Stimulated activated CD4-positive, alpha-beta T cell treated with anti-CD3 and anti-CD28 coated beads, Interleukin-15, amount 100 ng/mL, for 1 hour (primary cell): ENCODE results near the gene NTN1.

ENCODE experiments used
- DNase-seq, 2 donors: peaks; one replicate each; pipeline ENCODE4 v3.0.0-alpha.2; 2020; ENCODE audit warnings: low read depth in 1 of 2, low spot score in 1 of 2

NTN1 gene

DNA sequence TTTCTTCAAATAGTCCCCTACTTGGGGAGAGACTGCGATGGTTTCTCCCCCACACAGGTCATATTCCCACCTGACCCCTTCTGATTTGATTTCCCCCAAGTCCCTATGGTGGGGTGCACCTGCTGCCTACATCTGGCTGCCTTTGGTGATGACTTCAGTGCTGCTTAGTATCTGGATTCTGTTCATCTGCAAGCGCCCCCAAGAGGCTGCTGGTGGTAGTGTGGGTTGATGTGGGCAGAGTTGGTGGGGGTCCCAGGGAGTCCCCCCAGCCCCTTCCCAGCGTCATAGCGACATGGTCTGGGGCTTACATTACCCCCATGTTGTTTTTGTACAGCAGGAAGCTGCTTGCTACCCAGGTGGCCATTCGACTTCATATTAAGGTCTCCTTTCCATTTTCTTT is 99.2 kb downstream of the NTN1 start:
- no peak for DNase-seq

GRCh38 chr17:9121186-9121820 is 100.0 kb downstream of the NTN1 start:
- no peak for DNase-seq

DNA sequence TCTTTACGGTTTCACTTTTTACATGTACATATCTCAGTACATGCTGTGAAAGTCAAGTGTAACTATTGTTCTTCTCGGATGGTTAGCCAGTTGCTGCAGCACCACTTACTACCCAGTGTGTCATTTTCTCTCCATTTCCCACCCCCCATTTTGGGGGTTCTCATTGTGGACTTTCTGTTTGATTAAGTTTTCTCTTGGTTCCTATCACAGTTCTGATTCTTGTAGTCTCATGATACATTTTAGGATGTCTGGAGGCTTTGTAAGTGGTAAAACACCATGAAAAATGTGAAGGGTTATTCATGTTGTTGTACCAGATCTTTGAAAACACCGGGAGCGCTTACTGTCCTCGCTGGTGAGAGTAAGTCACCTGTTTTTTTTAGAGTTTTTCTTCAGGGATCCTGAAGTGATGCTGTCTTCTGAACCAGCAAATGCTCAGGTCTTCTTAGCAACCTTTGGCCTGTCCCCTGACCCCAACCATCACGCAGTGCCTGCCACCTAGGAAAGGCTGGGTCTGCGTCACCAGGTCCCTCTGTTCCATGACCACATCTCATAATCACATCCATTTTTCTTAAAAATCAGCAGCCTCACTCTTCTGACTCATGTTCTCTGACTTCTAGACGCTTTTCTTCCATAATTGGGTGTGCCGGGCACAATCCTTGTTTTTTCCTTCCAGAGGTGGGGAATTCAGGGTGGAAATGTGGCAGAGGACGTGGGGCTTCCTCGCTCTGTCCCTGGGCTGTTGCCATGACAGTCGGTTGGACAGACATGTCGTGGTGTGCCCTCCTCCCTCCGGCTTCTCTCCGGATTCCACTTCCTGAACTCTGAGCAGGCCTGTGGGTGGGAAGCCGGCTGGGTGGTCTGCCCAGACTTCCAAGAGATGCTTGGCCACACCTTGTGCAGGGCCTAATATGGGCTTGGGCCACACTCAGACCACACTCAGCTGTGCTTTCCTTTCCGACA is 102.6 kb downstream of the NTN1 start:
- no peak for DNase-seq

GRCh38 chr17:9124554-9124935 is 103.2 kb downstream of the NTN1 start:
- no peak for DNase-seq

GRCh38 chr17:9125722-9126121 is 104.4 kb downstream of the NTN1 start:
- DNase-seq = no peak

- no peak for DNase-seq
Measured at GRCh38 chr17:9127340-9127739, 106.0 kb downstream of the NTN1 start.

- DNase-seq = no peak
Measured at GRCh38 chr17:9131371-9131770, 110.1 kb downstream of the NTN1 start.

DNA sequence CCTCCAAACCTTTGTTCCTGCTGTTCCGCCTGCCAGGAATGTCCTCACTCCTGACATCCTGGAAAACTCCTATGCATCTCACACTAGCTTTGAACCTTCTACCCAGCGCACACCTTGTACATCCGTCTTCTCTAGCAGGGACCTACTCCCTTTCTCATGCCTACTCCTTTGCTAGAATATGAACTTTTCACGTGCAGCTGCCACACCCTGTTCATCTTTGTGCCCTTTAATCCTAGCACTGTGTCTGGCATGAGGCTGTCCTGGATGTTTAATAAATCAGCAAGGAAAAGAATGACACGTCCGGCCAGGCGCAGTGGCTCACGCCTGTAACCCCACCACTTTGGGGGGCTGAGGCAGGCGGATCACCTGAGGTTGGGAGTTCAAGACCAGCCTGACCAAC is 111.0 kb downstream of the NTN1 start:
- DNase-seq = no peak

DNA sequence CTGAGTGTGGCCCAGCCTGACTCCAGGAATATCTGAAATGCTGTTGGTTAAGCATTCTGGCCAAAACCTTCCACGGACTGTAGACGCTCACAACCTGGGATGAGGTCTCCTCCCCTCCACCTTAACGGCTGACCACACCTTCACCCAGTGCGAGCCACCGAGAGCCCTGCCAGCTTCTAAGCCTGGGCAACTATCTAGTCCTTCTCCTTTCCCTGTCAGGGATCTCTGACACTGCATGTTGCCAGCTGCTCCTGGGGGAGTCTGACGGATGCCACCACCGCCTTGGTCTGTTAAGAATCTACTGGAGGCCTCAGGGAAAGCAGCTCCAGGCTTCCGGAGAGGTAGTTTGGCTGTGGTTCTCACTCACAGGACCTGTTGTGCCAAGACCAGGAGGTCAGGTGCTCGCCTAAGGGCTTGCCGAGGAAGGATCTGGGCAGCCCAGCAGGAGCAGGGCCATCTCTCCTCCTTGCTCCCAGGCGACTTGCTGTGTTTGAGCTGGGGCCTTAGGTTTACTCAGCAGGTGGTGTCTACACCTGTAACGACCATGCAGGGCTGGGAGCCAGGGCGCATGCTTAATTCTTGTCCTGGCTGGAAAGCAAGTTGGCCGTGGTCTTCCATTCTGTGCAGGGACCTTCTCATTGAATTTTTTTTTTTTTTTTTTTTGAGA is 111.8 kb downstream of the NTN1 start:
- DNase-seq = no peak

DNA sequence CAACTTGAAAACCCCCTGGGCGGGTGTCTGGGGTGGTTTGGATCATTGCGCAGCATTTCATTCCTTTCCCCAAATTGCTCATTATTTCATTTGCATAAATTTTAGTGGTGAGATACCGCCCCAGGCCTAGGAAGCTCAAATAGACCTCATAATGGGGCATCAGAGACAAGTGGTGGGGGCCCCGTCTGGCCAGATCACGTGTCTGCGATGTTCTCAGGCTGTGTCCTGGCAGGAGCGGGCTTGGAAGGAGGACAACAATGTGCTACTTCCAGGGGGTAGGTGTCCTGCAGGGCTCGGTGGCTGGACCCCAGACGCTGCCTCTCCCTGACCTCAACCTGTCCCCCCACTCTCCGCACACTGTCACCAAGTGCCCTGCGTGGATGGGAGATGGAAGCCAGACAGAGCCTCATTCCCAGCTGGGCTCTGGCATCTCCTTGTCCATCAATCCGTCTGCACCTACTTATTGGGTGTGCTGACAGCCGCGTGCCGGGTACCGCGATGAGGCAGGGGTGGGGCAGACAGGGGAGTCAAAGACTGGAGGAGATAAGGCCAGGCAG is 116.9 kb downstream of the NTN1 start:
- no peak for DNase-seq

DNA sequence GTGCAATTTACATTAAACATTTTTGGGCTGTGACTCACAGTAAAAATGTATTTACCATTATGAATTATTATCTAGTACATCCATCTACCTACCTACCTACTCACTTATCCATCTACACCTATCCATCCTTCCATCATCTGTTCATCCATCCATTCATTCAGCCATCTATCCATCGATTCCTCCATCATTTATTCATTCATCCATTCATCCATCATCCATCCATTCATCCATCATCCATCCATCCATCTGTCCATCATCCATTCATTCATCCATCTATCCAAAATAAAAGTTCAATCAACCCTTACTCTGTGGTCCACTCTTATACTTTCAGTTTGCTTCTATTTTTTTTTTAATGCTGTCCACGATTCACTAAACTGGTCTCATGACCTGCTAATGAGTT is 118.4 kb downstream of the NTN1 start:
- no peak for DNase-seq

DNA sequence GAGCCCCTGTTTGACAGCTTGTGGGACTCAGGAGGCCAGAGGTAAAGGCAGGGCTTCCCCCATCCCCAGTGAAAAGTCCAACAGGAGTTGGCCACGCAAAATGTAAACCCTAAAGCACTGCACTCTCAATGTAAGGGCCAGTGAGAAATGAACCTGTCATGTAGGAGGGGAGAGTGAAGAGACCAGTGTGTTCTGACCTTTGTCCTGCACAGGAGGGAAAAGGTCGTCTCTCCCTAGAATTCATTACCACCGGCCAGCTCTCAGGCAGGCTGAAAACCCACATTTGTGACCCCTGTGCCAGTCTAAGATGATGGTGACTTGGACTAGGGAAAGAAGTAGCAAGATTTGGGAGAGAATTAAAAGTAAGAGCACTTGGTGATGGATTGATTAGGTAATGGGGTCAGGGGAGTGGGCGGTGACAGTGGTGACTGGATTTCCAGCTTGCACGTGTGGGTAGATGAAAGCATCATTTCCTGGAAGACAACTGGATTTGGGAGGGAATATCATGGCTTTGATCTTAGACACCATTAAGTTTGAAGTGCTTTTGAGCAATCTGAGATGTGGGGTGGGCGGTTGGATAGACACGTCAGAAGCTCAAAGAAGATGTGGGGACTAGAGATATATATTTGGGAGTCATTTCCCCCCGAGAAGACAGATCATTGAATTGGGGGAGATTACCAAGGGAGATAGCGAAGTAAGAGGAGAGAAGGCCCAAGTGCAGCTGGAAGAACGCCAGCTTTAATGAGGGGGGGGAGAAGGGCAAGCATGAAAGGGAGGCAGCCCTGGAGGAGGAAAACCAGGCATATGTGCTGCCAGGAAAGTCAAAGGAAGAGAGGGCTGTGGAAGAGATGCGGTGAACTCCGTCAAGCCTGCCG is 119.5 kb downstream of the NTN1 start:
- DNase-seq = no peak

- no peak for DNase-seq
Measured at GRCh38 chr17:9141425-9141753, 120.1 kb downstream of the NTN1 start.

GRCh38 chr17:9142772-9143494 is 121.6 kb downstream of the NTN1 start:
- DNase-seq = no peak

DNA sequence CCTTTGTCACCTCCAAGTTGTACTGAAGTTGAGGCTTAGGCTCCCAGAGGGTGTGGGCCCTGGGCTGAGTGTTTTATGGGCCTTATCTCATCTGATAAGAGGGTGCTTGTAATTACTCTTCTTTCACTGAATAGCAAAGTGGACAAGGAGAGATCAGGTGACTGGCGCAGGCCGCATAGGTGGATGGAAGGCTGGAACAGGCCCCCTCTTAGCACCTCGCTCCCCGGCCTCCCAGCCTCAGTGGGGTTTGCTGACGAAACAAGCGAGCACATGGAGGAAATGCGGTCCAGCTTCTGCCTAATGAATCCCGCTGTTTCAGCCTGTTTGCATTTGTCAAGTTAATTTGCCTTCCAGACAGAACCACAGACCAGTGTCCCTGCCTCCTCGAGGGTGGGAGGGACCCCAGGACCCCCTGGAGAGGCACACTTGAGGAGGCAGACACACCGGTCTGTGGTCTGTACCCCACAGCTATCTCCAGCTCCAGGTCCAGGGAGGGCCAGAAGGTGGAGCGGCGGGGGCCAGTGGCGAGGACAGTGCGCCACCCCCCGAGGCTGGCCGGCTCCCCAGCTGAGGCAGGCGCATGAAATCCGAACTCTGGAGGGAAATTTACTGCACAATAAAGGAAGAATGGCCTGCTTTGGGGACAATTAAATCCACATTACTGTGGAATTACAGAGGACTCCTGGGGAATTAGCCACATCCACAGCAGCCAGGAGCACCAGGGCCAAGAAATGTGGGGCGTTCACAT is 123.4 kb downstream of the NTN1 start:
- no peak for DNase-seq

DNA sequence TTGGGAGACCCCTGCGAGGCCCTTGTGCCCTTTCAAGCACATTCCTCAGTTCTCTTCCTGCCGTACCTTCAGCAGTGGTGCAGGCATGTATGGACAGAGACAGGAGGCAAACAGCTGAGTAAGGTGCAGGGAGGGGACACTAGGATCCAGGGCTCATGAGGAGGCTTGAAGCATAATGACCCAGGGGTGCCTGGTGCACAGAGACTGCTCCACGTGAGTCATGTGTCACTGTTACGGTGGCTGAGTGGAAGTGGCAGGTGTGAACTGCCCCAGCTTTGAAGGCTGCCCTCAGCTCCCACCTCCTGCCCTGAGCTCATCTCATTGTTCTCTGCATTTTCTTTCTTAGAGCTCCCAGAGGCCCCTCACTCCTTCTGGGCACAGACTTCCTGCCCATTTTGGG is 124.8 kb downstream of the NTN1 start:
- no peak for DNase-seq

- DNase-seq = no peak
Measured at GRCh38 chr17:9148905-9149525, 127.7 kb downstream of the NTN1 start.

DNA sequence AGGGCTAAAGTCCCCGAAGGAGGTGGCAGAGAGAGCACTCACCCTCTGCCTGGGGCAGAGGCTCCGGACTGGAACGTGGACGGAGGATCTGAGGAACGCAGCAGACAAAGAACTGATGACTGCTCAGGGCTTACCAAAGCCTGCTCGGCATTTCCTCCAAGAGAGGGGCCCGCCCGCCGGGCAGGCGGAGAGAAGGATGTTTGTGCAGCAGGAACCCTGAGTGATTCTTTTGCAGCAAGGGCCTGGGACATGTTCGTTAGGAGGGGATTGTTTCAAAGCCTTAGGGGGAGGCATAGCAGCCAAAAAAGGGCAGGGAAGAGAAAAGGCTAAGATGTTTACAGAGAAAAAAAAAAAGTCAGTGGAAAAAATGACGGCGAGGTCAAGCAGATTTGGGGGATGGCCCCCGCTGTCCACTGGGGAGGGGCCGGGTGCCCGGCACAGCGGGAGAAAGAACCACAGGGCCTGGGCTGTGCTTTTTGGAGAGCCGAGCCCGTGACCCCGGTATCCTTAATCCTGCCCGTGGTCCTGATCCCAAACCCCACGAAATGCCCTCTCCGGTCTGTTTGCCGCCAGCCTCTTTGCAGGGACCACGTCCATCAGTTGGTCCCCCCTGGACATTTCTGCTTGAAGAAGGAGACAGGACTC is 129.3 kb downstream of the NTN1 start:
- DNase-seq = no peak

- DNase-seq = no peak
Measured at GRCh38 chr17:9151091-9151490, 129.8 kb downstream of the NTN1 start.
